HG03135 (cell line): Measurements from ENCODE around the gene CYP2F1.

Experiments
- ATAC-seq: cut with Tn5 transposase; IDR thresholded peaks from one replicate; pipeline ENCODE4 v1.9.1; 2021; ENCODE audit warnings: mild to moderate bottlenecking, moderate library complexity; ENCODE audit not compliant: unreplicated experiment

Gene CYP2F1

DNA sequence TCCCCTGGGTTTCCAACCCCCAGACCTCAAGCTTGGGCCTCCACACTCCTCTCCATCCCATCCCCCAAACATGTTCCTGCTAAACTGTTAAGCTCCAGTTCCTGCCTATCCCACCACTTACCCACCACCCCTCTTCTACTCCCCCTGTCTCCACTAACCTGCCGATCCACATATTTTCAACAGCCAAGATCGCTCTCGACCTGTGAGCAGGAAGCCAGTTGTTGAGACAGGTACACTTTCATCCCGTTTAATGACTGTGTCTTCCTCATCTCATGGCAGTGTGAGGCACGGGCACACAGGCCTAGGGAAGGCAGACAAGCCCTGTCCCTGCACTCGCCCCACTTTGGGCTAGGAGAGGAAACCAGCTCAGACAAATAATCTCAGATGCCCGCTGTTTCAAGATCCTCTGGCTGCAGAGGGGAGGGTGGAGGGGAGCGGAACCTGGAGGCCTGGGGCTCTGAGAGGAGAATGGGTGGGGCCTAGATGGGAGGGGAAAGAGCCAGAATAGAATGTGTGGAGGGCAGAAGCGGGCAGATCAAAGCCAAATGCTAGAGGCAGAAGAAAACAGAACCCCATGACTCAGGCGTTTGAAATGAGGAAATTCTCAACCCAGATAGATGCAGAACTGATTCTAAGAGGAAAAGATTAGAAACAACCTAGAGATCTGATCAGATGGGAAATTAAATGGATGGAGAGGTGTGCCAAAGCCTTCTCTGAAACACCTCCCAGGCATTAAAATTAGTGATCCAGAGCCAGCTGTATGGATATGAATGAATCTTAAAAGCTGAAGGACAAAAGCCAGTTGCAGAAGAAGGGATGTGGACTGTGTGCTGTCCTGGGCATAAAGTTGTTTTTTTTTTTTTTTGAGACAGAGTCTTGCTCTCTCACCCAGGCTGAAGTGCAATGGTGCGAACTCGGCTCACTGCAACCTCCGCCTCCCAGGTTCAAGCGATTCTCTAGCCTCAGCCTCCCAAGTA, 61.9 kb downstream of the CYP2F1 start:
- no peak for ATAC-seq
